GM19025 (cell line): ENCODE measurements around the gene DCAF4.
A peak's percentile ranks its signal among the peaks of the same experiment; 100 is the strongest.

Experiments
- ATAC-seq: cut with Tn5 transposase; IDR thresholded peaks from one replicate; pipeline ENCODE4 v1.9.1; 2021; ENCODE audit warnings: mild to moderate bottlenecking, low read depth, moderate library complexity; ENCODE audit not compliant: unreplicated experiment

Gene DCAF4

GRCh38 chr14:72894323-72894622 lies 32.0 kb upstream of the DCAF4 start:
- no peak for ATAC-seq

GRCh38 chr14:72894623-72895378 lies 31.5 kb upstream of the DCAF4 start:
- no peak for ATAC-seq

GRCh38 chr14:72898448-72898847 lies 27.8 kb upstream of the DCAF4 start:
- ATAC-seq: no peak

- ATAC-seq: no peak
These were observed 24.9 kb upstream of the DCAF4 start for GRCh38 chr14:72901361-72901760.

- no peak for ATAC-seq
These were observed 23.3 kb upstream of the DCAF4 start for GRCh38 chr14:72902801-72903530.

- no peak for ATAC-seq
These were observed 22.5 kb upstream of the DCAF4 start for GRCh38 chr14:72903716-72904115.

GRCh38 chr14:72904218-72904617 lies 22.0 kb upstream of the DCAF4 start:
- ATAC-seq: no peak

- no peak for ATAC-seq
These were observed 21.3 kb upstream of the DCAF4 start for GRCh38 chr14:72904840-72905561.

GRCh38 chr14:72906316-72906715 lies 19.9 kb upstream of the DCAF4 start:
- no peak for ATAC-seq

- ATAC-seq: no peak
These were observed 19.4 kb upstream of the DCAF4 start for GRCh38 chr14:72906879-72907278.

GRCh38 chr14:72907886-72908285 lies 18.4 kb upstream of the DCAF4 start:
- ATAC-seq: no peak

- no peak for ATAC-seq
These were observed 17.1 kb upstream of the DCAF4 start for GRCh38 chr14:72909163-72909562.

GRCh38 chr14:72913809-72914208 lies 12.5 kb upstream of the DCAF4 start:
- no peak for ATAC-seq

- no peak for ATAC-seq
These were observed 10.1 kb upstream of the DCAF4 start for GRCh38 chr14:72916174-72916573.

- ATAC-seq: no peak
These were observed 9.0 kb upstream of the DCAF4 start for GRCh38 chr14:72917094-72917802.

GRCh38 chr14:72920008-72920407 lies 6.3 kb upstream of the DCAF4 start:
- no peak for ATAC-seq

GRCh38 chr14:72921396-72921795 lies 4.9 kb upstream of the DCAF4 start:
- no peak for ATAC-seq

- no peak for ATAC-seq
These were observed 1.9 kb upstream of the DCAF4 start for GRCh38 chr14:72924337-72924736.

GRCh38 chr14:72925171-72925759 lies 999 bp upstream of the DCAF4 start:
- ATAC-seq: no peak

GRCh38 chr14:72925815-72926291 lies 411 bp upstream of the DCAF4 start:
- peak; percentile 7 for ATAC-seq
